HG02885 (cell line): ENCODE measurements around the gene KIF27.
A peak's percentile ranks its signal among the peaks of the same experiment; 100 is the strongest.
"Not testable (repeated sequence)": the region's sequence is repeated elsewhere in the genome, so short reads cannot be mapped to it uniquely, and the experiment has no call there.

Experiments used
- ATAC-seq: cut with Tn5 transposase; IDR thresholded peaks from one replicate; pipeline ENCODE4 v1.9.1; 2021; ENCODE audit warnings: mild to moderate bottlenecking; ENCODE audit not compliant: unreplicated experiment, poor library complexity

The KIF27 gene

GRCh38 chr9:83932851-83933250 lies 11.6 kb upstream of the KIF27 start:
- ATAC-seq, result no peak

GRCh38 chr9:83932011-83932410 lies 10.8 kb upstream of the KIF27 start:
- ATAC-seq, result no peak

GRCh38 chr9:83930881-83931280 lies 9.6 kb upstream of the KIF27 start:
- ATAC-seq, result no peak

- no peak for ATAC-seq
Measured at GRCh38 chr9:83927591-83927990, 6.4 kb upstream of the KIF27 start.

- peak; percentile 36 for ATAC-seq
Measured at GRCh38 chr9:83920469-83920926, 734 bp downstream of the KIF27 start.

GRCh38 chr9:83919111-83919510 lies 2.1 kb downstream of the KIF27 start:
- ATAC-seq, result no peak

GRCh38 chr9:83912194-83912593 lies 9.0 kb downstream of the KIF27 start:
- peak; percentile 75 for ATAC-seq

GRCh38 chr9:83906144-83906543 lies 15.1 kb downstream of the KIF27 start:
- no peak for ATAC-seq

- ATAC-seq, result not testable (repeated sequence)
Measured at GRCh38 chr9:83900615-83901014, 20.6 kb downstream of the KIF27 start.

- ATAC-seq, result not testable (repeated sequence)
Measured at GRCh38 chr9:83894301-83894700, 26.9 kb downstream of the KIF27 start.

- ATAC-seq, result not testable (repeated sequence)
Measured at GRCh38 chr9:83886498-83886897, 34.7 kb downstream of the KIF27 start.

- not testable (repeated sequence) for ATAC-seq
Measured at GRCh38 chr9:83885559-83886240, 35.5 kb downstream of the KIF27 start.

GRCh38 chr9:83881687-83882408 lies 39.4 kb downstream of the KIF27 start:
- ATAC-seq, result not testable (repeated sequence)

GRCh38 chr9:83875559-83875958 lies 45.7 kb downstream of the KIF27 start:
- not testable (repeated sequence) for ATAC-seq

- peak; percentile 91 for ATAC-seq
Measured at GRCh38 chr9:83849895-83850294, 71.3 kb downstream of the KIF27 start.

- not testable (repeated sequence) for ATAC-seq
Measured at GRCh38 chr9:83837070-83837643, 84.1 kb downstream of the KIF27 start.

- ATAC-seq, result not testable (repeated sequence)
Measured at GRCh38 chr9:83830426-83831071, 90.7 kb downstream of the KIF27 start.

GRCh38 chr9:83824986-83825623 lies 96.1 kb downstream of the KIF27 start:
- not testable (repeated sequence) for ATAC-seq

- peak; percentile 83 for ATAC-seq
Measured at GRCh38 chr9:83817356-83818278, 103.6 kb downstream of the KIF27 start, which contains the start of gene GKAP1. Gene GKAP1, minus strand, starts transcription at chr9:83817769. Its CDS starts 11,252 bp downstream, at chr9:83806517.
